GM18502 (cell line): ENCODE data around the gene KCNK1.
"Not testable (repeated sequence)": the region's sequence is repeated elsewhere in the genome, so short reads cannot be mapped to it uniquely, and the experiment has no call there.

ENCODE experiments used
- ATAC-seq: cut with Tn5 transposase; IDR thresholded peaks from one replicate; pipeline ENCODE4 v1.9.1; 2021; ENCODE audit warnings: mild to moderate bottlenecking; ENCODE audit not compliant: unreplicated experiment, poor library complexity

Gene KCNK1

DNA sequence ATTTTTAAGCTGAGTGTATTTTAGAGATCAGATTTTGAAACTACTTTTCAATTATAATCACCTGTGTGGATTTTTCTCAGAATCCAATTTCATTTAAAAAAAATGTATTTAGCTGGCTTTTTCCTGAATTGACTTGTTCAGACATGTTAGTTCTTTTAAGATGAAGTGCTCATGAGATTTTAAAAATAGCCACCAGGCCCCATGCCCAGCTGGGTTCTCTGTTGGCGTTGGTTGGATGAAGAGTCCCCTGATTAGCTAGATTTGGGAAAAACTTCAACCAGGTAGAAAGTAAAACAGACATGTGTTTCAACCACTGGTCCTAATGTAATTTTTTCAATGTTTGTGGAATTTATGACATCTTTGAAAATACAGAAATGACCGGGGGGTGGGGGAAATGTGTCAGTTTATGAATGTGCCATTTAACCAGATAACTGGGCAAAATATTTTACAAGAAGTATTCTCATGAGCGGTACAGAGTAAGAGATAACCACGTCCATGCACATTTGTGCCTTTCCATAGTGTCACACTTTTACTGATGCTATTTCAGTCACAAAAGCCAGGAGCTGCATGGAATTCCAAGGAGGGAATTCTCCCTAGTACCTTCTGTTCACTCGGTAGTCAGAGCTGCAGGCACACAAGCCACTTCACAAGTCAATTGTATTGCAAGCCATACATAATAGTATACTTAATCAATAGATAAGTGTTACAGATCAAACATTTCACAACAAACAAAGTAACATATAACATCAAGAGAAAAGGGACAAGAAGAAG lies 51.1 kb downstream of the KCNK1 start:
- ATAC-seq, result no peak

DNA sequence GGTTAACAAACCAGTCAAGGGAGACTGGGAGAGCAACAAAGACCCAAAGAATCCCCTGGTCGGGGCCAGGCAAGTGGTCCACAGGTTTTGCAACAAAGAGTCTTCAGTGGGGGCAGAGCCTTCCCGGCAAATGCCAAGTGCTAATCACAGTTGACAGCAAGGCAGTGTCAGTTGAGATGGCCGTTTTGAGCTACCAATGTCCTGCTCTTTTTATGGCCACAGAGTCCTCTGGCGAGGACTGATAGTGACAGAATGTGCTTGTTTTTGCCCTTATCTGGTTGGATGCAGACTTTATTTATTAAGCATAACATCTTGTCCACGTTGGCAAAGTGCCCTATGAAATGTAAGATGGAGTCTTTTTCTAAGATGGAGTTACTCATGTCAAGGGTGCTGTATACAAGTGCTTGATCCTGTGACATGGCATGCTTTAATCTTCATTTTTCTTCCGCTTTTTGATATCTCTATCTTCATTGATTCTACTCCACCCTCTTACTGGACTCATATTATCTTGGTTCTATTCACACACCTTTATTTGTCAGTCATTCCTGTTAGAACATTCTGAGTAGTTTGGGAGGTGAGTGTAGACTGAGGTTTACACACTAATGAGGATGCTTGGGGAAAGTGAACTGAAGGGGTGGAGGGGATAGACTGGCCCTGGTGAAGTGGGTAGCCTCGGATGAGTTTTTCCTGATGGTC lies 51.8 kb downstream of the KCNK1 start:
- ATAC-seq, result no peak

DNA sequence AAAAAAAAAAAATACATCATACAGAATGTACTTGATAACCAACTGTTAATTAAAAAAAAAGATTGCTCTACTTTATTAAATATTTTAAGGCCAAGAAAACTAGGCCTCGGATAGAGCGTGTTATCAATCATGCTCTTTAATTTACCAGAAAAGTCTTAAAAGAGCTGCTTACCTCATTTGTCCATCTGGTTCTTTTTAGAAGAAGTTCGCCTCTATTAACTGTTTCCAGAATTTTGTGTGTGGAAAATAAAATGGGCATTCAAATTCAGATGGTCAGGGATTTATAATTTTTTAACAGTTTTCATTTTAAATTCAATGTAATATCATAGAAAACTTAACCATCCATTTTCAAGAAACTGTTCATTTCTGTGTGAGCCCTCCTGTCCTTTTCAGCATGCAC lies 53.8 kb downstream of the KCNK1 start:
- ATAC-seq, result no peak

DNA sequence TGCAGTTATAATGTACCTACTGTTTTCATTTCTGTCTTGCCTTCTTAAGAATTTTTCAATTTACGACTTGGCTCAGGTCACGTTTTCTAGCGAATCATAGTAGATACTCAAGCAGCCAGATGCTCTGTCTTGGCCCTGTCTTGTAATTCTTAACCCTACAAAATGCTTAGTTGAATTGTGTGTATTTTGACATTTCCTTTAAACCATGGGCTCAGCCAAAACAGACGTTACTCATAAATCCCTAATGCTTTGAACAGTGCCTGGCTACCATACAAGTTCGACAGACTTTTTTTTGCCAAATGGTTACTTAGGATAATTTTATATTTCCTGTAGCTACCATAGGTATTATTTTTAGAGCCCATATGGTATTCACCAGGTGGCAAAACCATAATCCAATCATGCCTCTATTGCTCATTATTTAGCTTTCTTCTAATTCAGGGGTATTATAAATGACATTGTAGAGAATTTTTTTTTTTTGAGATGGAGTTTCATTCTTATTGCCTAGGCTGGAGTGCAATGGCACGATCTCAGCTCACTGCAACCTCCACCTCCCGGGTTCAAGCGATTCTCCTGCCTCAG lies 54.3 kb downstream of the KCNK1 start:
- no peak for ATAC-seq

DNA sequence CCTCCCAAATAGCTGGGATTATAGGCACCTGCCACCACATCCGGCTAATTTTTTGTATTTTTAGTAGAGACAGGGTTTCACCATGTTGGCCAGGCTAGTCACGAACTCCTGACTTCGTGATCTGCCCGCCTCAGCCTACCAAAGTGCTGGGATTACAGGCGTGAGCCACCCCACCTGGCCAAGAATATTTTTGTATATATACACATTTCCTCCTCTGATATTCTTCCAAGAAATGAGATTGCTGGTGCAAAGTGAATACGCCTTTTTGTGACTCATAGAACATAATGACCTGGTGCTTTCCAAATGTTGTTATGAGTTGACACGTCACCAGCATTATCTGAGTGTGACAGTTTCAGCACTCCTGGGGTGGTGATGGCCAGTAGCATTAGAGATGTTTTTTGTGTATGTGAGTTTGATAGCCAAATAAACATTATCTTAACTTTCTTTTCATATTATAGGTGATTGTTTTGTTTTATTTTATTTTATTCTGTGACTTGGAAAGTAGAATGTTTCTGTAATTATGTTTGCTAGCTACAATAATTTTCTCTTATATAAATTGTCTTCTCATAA lies 54.9 kb downstream of the KCNK1 start:
- ATAC-seq, result peak; percentile 74

DNA sequence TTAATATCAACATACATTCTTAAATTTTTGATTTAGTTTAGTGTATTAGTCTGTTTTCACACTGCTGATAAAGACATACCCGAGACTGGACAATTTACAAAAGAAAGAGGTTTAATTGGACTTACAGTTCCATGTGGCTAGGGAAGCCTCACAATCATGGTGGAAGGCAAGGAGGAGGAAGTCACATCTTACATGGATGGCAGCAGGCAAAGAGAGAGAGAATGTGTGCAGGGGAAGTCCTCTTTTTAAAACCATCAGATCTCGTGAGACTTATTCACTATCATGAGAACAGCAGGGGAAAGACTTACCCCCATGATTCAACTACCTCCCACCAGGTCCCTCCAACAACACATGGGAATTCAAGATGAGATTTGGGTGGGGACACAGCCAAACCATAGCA lies 56.5 kb downstream of the KCNK1 start:
- not testable (repeated sequence) for ATAC-seq

DNA sequence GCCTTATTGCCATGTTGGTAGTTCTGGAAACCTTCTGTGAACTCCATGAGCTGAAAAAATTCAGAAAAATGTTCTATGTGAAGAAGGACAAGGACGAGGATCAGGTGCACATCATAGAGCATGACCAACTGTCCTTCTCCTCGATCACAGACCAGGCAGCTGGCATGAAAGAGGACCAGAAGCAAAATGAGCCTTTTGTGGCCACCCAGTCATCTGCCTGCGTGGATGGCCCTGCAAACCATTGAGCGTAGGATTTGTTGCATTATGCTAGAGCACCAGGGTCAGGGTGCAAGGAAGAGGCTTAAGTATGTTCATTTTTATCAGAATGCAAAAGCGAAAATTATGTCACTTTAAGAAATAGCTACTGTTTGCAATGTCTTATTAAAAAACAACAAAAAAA lies 57.4 kb downstream of the KCNK1 start:
- no peak for ATAC-seq

DNA sequence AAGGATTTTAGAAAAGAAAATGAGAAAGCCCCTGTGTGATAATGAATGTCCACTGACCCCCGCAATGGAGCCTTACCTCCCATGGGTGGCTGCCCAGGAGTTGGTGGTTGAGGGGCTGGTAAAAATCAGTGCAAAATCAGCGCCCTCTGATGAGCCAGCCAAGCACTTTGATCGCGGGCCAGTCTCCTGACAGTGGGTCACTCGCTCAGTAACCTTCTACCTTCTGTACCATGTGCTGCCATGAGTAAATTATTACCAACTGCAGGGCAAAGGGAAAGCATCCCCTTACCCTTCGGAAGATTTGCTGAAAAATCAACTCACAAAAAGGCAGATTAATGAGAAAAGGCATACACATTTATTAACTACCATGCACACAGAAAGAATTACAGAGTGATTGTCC lies 58.8 kb downstream of the KCNK1 start:
- no peak for ATAC-seq

DNA sequence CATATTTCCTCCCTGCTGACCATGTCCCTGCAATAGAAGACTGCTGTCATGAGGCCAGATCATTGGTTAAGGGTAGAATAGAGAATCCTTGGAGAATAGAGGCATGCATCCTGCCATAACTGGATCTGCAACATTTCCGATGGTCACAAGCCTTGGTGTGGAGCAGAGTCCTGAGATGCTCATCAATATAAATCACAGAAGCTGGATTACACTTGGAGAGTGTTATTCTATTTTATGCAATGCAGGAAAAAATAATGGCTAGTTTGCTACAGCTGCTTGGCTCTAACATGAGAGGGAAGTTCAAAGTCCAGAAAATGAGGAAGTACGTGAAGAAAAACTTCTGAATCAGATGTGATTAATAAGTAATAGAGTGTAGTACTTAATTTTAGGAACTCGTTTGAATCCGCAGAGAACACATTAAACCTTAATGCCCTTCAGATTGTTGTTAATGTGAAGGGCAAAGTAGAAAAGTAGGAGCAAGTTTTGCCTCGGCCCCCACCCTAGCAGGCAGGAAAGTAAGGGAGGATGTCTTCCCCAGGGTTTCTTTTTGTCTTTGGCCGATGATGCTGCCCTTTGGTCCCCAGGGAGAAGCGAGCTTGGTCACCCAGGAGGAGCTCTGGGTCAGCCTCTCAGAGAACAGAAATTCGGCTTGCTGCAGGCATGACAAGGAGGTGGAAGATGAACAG lies 59.5 kb downstream of the KCNK1 start:
- no peak for ATAC-seq

DNA sequence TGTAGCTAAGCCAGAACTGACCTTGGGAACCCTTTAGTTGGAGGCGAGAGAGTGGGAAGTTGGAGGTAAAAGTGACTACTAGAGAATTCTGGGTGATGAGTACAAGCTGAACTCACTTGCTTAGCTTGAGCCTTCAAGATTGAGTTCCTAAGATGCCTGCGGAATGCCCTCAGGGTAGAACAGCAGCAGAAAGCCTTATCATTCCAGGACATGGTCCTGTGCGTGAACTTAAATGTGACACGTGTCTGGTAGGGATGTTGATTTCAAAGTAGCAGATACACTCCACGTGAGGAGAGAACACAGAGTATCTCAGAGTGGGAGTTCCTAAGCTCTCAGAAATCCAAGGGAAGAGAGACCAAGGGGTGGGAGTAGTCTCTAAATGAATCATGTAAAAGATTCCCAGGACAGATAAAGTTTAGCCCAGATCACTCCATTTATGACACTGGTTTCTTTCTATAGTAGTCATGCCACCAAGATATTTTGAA lies 60.1 kb downstream of the KCNK1 start:
- no peak for ATAC-seq

DNA sequence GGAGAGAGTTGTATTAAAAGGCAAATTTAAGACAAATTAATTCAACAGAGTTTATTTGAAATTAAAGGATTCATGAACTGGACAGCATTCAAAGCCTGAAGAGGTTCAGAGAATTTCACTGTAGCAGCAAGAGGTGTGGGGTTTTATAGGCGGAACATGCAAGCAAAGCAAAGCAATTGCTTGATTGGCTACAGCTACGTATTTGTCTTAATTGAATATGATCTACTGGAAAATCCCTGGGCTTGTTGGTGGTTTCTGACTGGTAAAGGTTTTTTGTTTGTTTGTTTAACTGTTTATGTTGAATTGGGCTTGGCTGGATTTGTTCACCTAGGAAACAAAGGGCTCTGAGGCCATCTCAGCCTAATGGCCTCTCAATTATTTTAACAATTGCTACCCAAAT lies 61.5 kb downstream of the KCNK1 start:
- ATAC-seq, result peak; percentile 5

DNA sequence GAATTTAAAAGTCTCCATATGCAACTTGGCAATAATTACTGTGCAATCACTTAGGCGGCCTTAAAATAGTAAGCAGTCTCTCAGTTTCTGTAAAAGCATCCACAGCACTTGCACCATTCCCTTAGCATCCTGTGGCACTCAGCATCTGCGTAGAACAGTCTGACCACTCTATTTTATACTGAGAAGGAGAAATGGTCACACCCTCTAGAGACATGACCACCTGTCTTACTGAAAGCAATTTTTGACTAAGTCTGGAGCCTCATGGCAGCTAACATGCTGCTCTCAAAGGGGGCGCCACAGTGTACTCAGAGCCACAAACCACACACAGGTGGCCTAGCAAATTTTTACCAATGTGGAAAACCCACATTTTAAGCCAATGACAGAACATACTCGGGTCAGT lies 62.0 kb downstream of the KCNK1 start:
- peak; percentile 94 for ATAC-seq

DNA sequence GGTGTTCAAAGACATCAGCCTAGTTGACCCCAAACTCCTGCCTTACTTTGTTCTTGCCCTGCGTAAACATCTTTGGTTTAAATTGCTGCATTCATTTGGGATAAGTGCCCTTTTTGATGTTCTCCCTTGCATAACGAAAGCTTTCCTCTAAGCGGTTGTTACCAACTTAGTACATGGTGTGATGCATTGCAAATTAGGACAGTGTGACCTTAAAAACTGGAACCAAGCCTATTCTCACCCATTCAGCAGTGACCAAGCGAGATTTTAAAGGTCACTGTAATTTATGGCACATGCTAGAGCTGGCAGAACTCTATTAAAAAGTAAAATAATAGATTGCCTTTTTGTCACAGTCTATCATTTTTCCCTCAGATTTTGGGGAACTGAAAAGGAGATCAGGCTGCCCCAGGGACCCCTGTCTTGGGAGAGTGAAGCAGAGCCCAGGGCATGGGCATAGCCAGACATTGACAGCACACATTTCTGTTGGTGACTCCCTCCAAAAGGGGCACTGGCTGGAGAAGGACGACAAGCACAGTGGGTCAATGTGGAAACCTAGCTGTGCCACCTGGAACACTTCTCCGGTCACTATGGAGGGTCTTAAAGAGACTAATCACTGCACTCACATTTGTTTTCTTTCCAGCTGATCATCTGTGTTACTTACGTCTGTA lies 63.9 kb downstream of the KCNK1 start:
- no peak for ATAC-seq

DNA sequence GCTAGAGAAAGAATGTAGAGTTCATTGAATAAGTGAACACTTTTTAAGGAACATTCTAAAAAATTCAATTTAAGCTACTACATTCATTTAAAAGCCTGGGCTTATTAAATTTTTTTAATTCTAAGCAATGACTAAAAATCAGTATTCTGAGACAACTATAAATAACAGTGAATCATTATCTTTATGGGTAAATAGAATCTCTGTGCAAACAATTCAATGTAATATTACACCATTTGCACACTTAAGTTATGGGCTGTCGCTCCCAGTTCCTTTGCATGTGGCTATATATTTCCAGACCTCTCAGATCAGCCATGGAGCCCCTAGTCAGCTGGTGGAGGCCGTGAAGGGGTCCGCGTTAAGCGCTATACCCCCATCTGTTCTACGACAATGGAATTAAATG lies 65.1 kb downstream of the KCNK1 start:
- ATAC-seq, result no peak

DNA sequence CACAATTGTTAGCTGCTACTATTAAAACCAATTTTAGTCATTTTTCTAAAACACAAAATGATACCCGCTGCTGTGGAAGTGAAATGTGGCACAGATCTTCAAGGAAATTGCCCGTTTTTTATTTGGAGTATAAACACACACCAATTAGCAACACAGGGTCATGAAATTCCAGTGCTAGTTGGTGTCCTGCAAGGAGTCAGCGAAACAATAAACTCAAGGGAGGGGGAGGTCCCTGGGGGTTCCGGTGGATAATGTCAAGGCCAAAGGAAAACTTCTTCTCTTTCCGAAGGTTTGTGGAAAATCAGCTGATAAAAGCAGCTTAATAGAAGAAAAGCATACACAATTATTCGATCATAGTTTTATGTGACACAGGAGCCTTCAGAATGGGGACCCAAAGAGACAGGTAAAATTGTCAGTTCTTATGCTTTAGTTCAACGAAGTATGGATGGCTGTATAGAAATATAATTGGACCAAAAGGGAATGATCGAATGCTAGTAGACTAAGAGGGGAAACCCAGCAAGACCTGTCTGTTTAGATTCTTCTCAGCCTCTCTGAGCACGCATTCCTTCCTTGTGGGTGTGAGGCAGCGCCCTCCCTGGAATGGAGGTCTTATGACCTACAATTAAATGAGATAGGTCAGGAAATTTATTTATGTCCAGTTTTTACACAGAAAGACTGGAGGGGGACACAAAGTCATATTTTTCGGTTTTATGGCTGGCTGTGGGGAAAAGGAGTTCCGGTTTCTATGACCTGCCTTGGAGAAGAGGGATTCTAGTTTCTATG lies 65.9 kb downstream of the KCNK1 start:
- ATAC-seq, result no peak

DNA sequence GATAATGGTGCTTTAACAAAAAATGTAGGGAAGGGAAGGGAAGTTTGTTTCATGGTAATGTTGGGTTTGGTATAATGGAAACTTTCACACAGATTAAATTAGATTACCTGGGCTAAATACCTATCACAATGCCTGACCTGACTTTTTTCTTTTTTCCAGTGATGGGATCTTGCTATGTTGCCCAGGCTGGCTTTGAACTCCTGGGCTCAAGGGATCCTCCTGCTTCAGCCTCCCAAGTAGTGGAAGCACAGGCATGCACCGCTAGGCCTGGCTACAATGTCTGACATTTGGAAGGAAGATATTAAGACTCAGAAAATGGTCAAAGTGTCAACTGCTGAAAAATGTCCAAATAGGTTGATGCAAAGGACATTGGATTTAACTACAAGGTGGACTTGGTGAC lies 67.4 kb downstream of the KCNK1 start:
- no peak for ATAC-seq

DNA sequence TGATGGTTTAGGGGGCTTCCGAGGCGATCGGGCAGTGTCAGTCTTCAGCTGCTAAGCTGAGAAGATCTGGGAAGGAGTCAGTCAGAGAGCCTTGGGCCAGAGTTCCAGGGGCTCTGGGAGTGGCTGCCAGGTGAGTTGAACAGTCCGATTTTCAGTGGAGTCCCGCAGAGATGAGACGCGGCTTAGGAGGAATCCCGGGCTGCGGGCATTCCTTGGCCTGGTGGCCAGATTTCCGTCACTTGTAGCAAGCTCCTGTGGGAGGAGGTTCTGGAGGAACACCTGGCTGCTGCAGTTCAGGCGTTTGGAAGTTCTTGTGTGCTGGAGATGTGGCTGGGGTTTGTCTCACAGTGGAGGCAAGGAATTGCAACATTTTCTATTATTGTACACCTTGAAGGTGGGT lies 72.7 kb downstream of the KCNK1 start:
- ATAC-seq, result not testable (repeated sequence)

DNA sequence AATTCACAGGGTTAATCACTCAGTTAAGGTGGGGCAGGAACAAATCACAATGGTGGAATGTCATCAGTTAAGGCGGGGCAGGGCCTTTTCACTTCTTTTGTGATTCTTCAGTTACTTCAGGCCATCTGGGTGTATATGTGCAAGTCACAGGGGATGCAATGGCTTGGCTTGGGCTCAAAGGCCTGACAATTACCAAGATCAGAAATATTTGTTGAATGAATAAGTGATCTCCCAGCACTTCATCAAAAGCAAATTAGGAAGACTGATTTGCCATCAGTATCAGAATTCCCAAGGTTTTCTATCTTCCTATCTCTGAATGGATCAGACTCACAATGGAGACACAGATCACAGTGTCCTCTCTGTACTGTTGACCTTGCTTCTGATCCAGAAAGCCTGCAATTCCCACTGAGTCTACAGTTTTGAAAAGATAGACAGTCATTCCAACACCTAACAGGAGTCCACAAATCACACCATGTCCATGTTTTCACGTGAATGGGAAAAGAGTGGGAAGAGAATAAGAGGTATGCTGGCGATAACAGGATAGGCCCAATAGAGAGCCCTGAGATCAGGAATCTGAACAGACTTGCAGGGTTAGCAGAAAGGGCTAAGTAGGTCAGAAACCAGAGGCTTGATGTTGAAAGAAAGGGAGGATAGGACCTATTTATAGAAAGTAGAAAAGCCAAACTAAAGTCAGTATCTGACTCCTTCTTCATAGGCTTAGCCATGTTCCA lies 75.3 kb downstream of the KCNK1 start:
- no peak for ATAC-seq
